Neutrophil (primary cell): ENCODE results near the gene TSEN2.

ENCODE experiments used
- H3K27ac ChIP-seq: fragments of 200-600 bp; sonication (generic); 2 replicates; pipeline ENCODE4 v1.5.1; 2016; ENCODE audit warnings: mild to moderate bottlenecking, moderate library complexity
- H3K27me3 ChIP-seq: fragments of 200-600 bp; sonication (generic); 2 replicates; pipeline ENCODE4 v1.6.0; 2016; ENCODE audit warnings: mild to moderate bottlenecking
- H3K36me3 ChIP-seq: fragments of 200-600 bp; sonication (generic); 2 replicates; pipeline ENCODE4 v1.5.1; 2017
- H3K4me1 ChIP-seq, 2 experiments: fragments of 200-600 bp in 1 of 2; sonication (generic) in 1 of 2; 1 replicate in 1 of 2; 2 replicates in 1 of 2; pipeline versions ENCODE4 v1.5.1 to v1.6.1; 2013 to 2016; ENCODE audit warnings: low read depth in 1 of 2, low read length in 1 of 2, mild to moderate bottlenecking in 1 of 2, moderate library complexity in 1 of 2; ENCODE audit not compliant: control insufficient read depth in 1 of 2, insufficient read depth in 1 of 2
- H3K4me3 ChIP-seq, 2 experiments: fragments of 200-600 bp in 1 of 2; sonication (generic) in 1 of 2; 1 replicate in 1 of 2; 2 replicates in 1 of 2; pipeline ENCODE4 v1.5.1; 2013 to 2016; ENCODE audit warnings: low read depth in 1 of 2, low read length in 1 of 2, mild to moderate bottlenecking in 1 of 2, moderate library complexity in 1 of 2
- H3K9me3 ChIP-seq: fragments of 200-600 bp; sonication (generic); 2 replicates; pipeline ENCODE4 v1.5.1; 2016
- CTCF ChIP-seq: fragments of 200-600 bp; sonication (generic); IDR thresholded peaks from 2 replicates; pipeline ENCODE4 v1.5.1; 2016; ENCODE audit warnings: antibody characterized with exemption

The TSEN2 gene

GRCh38 chr3:12439161-12439940, 44.9 kb upstream of the TSEN2 start:
- no peak for TF ChIP-seq CTCF
- Histone ChIP-seq H3K4me3 (no peak overlapping the region), H3K27me3 (peaks cover 57% of the 10 kb centered on the region), H3K4me1 (no peaks in the 10 kb centered on the region), H3K9me3 (no peaks in the 10 kb centered on the region), H3K27ac (no peak overlapping the region), H3K36me3 (no peaks in the 10 kb centered on the region)

- H3K9me3 ChIP-seq = no peaks in the 10 kb centered on the region
- peaks cover 54% of the 10 kb centered on the region for H3K27me3 ChIP-seq
- no peak overlapping the region for H3K27ac ChIP-seq
- no peak for TF ChIP-seq CTCF
- no peaks in the 10 kb centered on the region for H3K36me3 ChIP-seq
- H3K4me3 ChIP-seq = no peak overlapping the region
- H3K4me1 ChIP-seq = no peaks in the 10 kb centered on the region
These were observed 43.2 kb upstream of the TSEN2 start for GRCh38 chr3:12440927-12441714.

GRCh38 chr3:12442654-12443501, 41.4 kb upstream of the TSEN2 start:
- no peaks in the 10 kb centered on the region for H3K4me1 ChIP-seq
- H3K4me3 ChIP-seq = no peak overlapping the region
- no peaks in the 10 kb centered on the region for H3K36me3 ChIP-seq
- H3K9me3 ChIP-seq = no peaks in the 10 kb centered on the region
- no peak overlapping the region for H3K27ac ChIP-seq
- no peak for TF ChIP-seq CTCF
- H3K27me3 ChIP-seq = peaks cover 47% of the 10 kb centered on the region

GRCh38 chr3:12443781-12444522, 40.3 kb upstream of the TSEN2 start:
- Histone ChIP-seq H3K36me3 (no peaks in the 10 kb centered on the region), H3K27ac (no peak overlapping the region), H3K27me3 (peaks cover 47% of the 10 kb centered on the region), H3K9me3 (no peaks in the 10 kb centered on the region), H3K4me3 (no peak overlapping the region), H3K4me1 (no peaks in the 10 kb centered on the region)
- no peak for TF ChIP-seq CTCF
